Mesothelial cell of epicardium (in vitro differentiated cells): Measurements from ENCODE around the gene PARD3B. TPM values are rescaled to one million over a fixed set of nuclear protein-coding genes. Genes with fewer than 3 reads are reported as not detected.

Source experiments
- DNase-seq, 2 experiments: peaks; one replicate each; pipeline ENCODE4 v3.0.0; 2021; ENCODE audit warnings: low spot score in 2 of 2; ENCODE audit not compliant: unreplicated experiment in 2 of 2
- H3K27ac Mint-ChIP-seq: 2 replicates; pipeline ENCODE4 v1.8.0; 2021; ENCODE audit warnings: mixed read lengths
- H3K27me3 Mint-ChIP-seq: 2 replicates; pipeline ENCODE4 v1.8.0; 2021; ENCODE audit warnings: low read depth, mixed read lengths
- H3K36me3 Mint-ChIP-seq: 2 replicates; pipeline ENCODE4 v1.8.0; 2021; ENCODE audit warnings: mixed read lengths
- H3K4me1 Mint-ChIP-seq: 2 replicates; pipeline ENCODE4 v1.8.0; 2021; ENCODE audit warnings: mixed read lengths
- H3K4me3 Mint-ChIP-seq: 2 replicates; pipeline ENCODE4 v1.8.0; 2021; ENCODE audit warnings: mild to moderate bottlenecking, moderate library complexity, mixed read lengths
- H3K9me3 Mint-ChIP-seq: 2 replicates; pipeline ENCODE4 v1.8.0; 2021; ENCODE audit warnings: mixed read lengths
- total RNA-seq: library from RNA; stranded (reverse); gene quantifications from 3 replicates; pipeline ENCODE4 v1.2.1, GENCODE V29; 2021
- TF ChIP-seq, protein P1 (sequence below): fragments of 200-600 bp; sonication (generic); IDR thresholded peaks from one replicate; pipeline ENCODE4 v1.5.0; 2021; ENCODE audit warnings: antibody characterized with exemption; ENCODE audit not compliant: unreplicated experiment

The PARD3B gene
- total RNA-seq, 1 donor from 2014 or later, result 23.4 TPM

GRCh38 chr2:205161156-205161839, 616.0 kb downstream of the PARD3B start:
- DNase-seq, result no peak
- TF ChIP-seq, protein P1, sequence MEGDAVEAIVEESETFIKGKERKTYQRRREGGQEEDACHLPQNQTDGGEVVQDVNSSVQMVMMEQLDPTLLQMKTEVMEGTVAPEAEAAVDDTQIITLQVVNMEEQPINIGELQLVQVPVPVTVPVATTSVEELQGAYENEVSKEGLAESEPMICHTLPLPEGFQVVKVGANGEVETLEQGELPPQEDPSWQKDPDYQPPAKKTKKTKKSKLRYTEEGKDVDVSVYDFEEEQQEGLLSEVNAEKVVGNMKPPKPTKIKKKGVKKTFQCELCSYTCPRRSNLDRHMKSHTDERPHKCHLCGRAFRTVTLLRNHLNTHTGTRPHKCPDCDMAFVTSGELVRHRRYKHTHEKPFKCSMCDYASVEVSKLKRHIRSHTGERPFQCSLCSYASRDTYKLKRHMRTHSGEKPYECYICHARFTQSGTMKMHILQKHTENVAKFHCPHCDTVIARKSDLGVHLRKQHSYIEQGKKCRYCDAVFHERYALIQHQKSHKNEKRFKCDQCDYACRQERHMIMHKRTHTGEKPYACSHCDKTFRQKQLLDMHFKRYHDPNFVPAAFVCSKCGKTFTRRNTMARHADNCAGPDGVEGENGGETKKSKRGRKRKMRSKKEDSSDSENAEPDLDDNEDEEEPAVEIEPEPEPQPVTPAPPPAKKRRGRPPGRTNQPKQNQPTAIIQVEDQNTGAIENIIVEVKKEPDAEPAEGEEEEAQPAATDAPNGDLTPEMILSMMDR, result no peak
- Mint-ChIP-seq H3K4me3 (no peak overlapping the region), H3K27ac (no peak overlapping the region), H3K4me1 (peaks cover 16% of the 10 kb centered on the region), H3K9me3 (no peaks in the 10 kb centered on the region), H3K27me3 (no peaks in the 10 kb centered on the region), H3K36me3 (no peaks in the 10 kb centered on the region)

DNA sequence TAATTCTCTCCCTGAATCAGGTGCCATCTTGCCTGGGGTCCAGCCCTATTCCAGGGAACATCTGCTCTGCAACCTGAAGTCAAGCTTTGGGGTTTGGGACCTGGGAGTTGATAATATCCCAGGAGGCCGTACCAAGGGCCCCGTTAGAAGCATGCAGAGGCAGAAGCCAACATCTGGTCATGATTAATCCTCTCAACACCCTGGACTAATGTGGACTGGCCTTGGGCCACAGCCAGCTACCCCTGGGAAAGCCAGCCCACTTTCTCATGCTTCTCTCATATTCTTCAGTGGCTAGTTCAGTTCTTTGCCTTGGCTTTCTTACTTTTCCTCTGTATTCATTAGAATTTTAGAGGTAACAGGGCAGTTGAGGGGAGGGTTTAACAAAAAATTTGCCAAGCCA, 621.5 kb downstream of the PARD3B start:
- Mint-ChIP-seq H3K27me3 (no peaks in the 10 kb centered on the region), H3K9me3 (no peaks in the 10 kb centered on the region), H3K4me1 (peaks cover 15% of the 10 kb centered on the region), H3K36me3 (no peaks in the 10 kb centered on the region), H3K4me3 (no peak overlapping the region), H3K27ac (no peak overlapping the region)
- TF ChIP-seq, protein P1, result no peak
- DNase-seq, result no peak

DNA sequence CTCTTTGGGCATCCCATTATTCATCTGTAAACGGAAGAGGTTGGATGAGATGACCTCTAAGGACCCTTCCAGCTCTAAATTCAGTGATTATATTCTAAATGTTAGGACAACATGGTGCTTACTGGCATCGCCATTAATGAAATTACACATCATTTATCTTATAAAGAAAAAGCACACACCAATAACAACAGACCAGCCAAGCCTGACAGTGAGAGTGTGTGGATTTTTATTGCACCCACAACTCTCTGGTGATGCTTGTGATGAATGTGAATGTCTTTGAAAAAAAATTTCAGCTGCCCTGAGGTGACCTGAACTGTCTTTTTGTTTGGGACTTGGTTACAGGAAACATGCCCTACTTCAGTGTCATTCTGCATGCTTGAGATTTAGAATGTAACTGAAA, 623.7 kb downstream of the PARD3B start:
- no peaks in the 10 kb centered on the region for H3K9me3 Mint-ChIP-seq
- DNase-seq, result no peak
- H3K36me3 Mint-ChIP-seq, result no peaks in the 10 kb centered on the region
- H3K27me3 Mint-ChIP-seq, result no peaks in the 10 kb centered on the region
- TF ChIP-seq, protein P1, result no peak
- H3K27ac Mint-ChIP-seq, result no peak overlapping the region
- H3K4me1 Mint-ChIP-seq, result peaks cover 8% of the 10 kb centered on the region
- H3K4me3 Mint-ChIP-seq, result no peak overlapping the region

- H3K4me3 Mint-ChIP-seq, result no peak overlapping the region
- H3K9me3 Mint-ChIP-seq, result no peaks in the 10 kb centered on the region
- H3K27me3 Mint-ChIP-seq, result no peaks in the 10 kb centered on the region
- TF ChIP-seq, protein P1, result no peak
- no peaks in the 10 kb centered on the region for H3K36me3 Mint-ChIP-seq
- no peak for DNase-seq
- peaks cover 8% of the 10 kb centered on the region for H3K4me1 Mint-ChIP-seq
- no peak overlapping the region for H3K27ac Mint-ChIP-seq
Measured at GRCh38 chr2:205169464-205169863, 624.2 kb downstream of the PARD3B start.

- Mint-ChIP-seq H3K27me3 (no peaks in the 10 kb centered on the region), H3K4me1 (peaks cover 8% of the 10 kb centered on the region), H3K27ac (no peak overlapping the region), H3K4me3 (no peak overlapping the region), H3K36me3 (no peaks in the 10 kb centered on the region), H3K9me3 (no peaks in the 10 kb centered on the region)
- TF ChIP-seq, protein P1, result no peak
- DNase-seq, result no peak
Measured at GRCh38 chr2:205170399-205170798, 625.1 kb downstream of the PARD3B start.
